HCT116 (cell line): ENCODE measurements around the gene UFSP2. TPM values are rescaled to one million over a fixed set of nuclear protein-coding genes. Genes with fewer than 3 reads are reported as not detected.

ENCODE experiments used
- ATAC-seq: fragments of 200-7000 bp; cut with Tn5 transposase; 2 replicates; pipeline ENCODE4 v1.9.1; 2020; ENCODE audit warnings: mild to moderate bottlenecking, moderate library complexity
- BruUV-seq: library from RNA; stranded (reverse); fragments of 400-500 nt; replicated peaks from 2 replicates; lab custom pipeline; 2021; lab: Mats Ljungman, UMichigan
- CTCF ChIA-PET: fragments of 300-600 bp; sonication (Branson Sonifier 250); formaldehyde crosslinking; loops from one replicate; lab custom pipeline; 2021; ENCODE audit warnings: antibody characterized with exemption; lab: Charles Lee
- POLR2A ChIA-PET: fragments of 300-600, 350-600 bp; sonication (Branson Sonifier 250); formaldehyde crosslinking; loops from one replicate; lab custom pipeline; 2021; ENCODE audit warnings: antibody characterized with exemption; lab: Charles Lee
- RAD21 ChIA-PET, 2 experiments: fragments of 300-600 bp; sonication (Branson Sonifier 250); formaldehyde crosslinking; loops; one replicate each; lab custom pipeline; 2023; ENCODE audit warnings: low total read pairs in 2 of 2; ENCODE audit not compliant: uncharacterized antibody in 2 of 2, unreplicated experiment in 2 of 2, low non-redundant PET in 1 of 2; lab: Charles Lee
- DNase-seq: peaks from one replicate; pipeline ENCODE4 v3.0.0-alpha.2; 2010; ENCODE audit warnings: low read depth, low spot score
- H2AFZ ChIP-seq: fragments of 200-600 bp; shearing (Covaris generic), sonication (generic); 2 replicates; pipeline ENCODE4 v1.6.1; 2017; ENCODE audit warnings: low read depth, mixed run types, mixed read lengths, antibody characterized with exemption, low read length; ENCODE audit not compliant: poor library complexity, severe bottlenecking
- H3K27ac ChIP-seq: 2 replicates; pipeline ENCODE4 v1.5.1; 2012; ENCODE audit warnings: low read depth, low read length
- H3K27me3 ChIP-seq: fragments of 200-600 bp; sonication (generic); 2 replicates; pipeline ENCODE4 v1.6.1; 2016; ENCODE audit warnings: mixed run types, low read length, mixed read lengths; ENCODE audit not compliant: insufficient read depth
- H3K36me3 ChIP-seq, 2 experiments: fragments of 200-500 bp in 1 of 2; fragments of 200-600 bp in 1 of 2; sonication (Bioruptor generic) in 1 of 2; sonication (generic) in 1 of 2; 2 replicates each; pipeline versions ENCODE4 v1.5.1 to v1.6.1; 2014 to 2016; ENCODE audit warnings: low read length in 2 of 2, inconsistent platforms in 1 of 2, mixed read lengths in 1 of 2, mixed run types in 1 of 2; ENCODE audit not compliant: insufficient read depth in 2 of 2, control insufficient read depth in 1 of 2
- H3K4me1 ChIP-seq, 2 experiments: fragments of 200-600 bp in 1 of 2; sonication (generic) in 1 of 2; 2 replicates each; pipeline versions ENCODE4 v1.5.1 to v1.6.1; 2012 to 2017; ENCODE audit warnings: low read length in 2 of 2, inconsistent platforms in 1 of 2, mild to moderate bottlenecking in 1 of 2, mixed read lengths in 1 of 2, mixed run types in 1 of 2, moderate library complexity in 1 of 2; ENCODE audit not compliant: insufficient read depth in 2 of 2, control insufficient read depth in 1 of 2
- H3K4me2 ChIP-seq: fragments of 200-600 bp; sonication (generic); 2 replicates; pipeline ENCODE4 v1.6.1; 2017; ENCODE audit warnings: mixed run types, low read length, mixed read lengths
- H3K4me3 ChIP-seq, 2 experiments: fragments of 200-600 bp in 1 of 2; sonication (generic) in 1 of 2; replicated peaks in 1 of 2; 2 replicates each; pipeline ENCODE4 v1.5.1; 2011 to 2016; ENCODE audit warnings: low read length in 2 of 2, control low read depth in 1 of 2, low read depth in 1 of 2, mild to moderate bottlenecking in 1 of 2, mixed read lengths in 1 of 2, mixed run types in 1 of 2
- H3K79me2 ChIP-seq: fragments of 200-600 bp; sonication (generic); 2 replicates; pipeline ENCODE4 v1.6.1; 2017; ENCODE audit warnings: mild to moderate bottlenecking, mixed run types, low read length, moderate library complexity, mixed read lengths; ENCODE audit not compliant: insufficient read depth
- H3K9ac ChIP-seq: fragments of 200-600 bp; sonication (generic); 2 replicates; pipeline ENCODE4 v1.6.1; 2016; ENCODE audit warnings: low read length, mixed read lengths
- H3K9me2 ChIP-seq: fragments of 200-600 bp; sonication (generic), shearing (Covaris generic); 2 replicates; pipeline ENCODE4 v1.6.1; 2017; ENCODE audit warnings: mixed run types, mild to moderate bottlenecking, moderate library complexity; ENCODE audit not compliant: insufficient read depth
- H3K9me3 ChIP-seq, 2 experiments: fragments of 200-500 bp in 1 of 2; fragments of 200-600 bp in 1 of 2; sonication (Bioruptor generic) in 1 of 2; sonication (generic) in 1 of 2; 2 replicates each; pipeline ENCODE4 v1.6.1; 2014 to 2017; ENCODE audit warnings: low read length in 2 of 2, mixed read lengths in 2 of 2, inconsistent platforms in 1 of 2, low read depth in 1 of 2, mild to moderate bottlenecking in 1 of 2, mixed run types in 1 of 2, moderate library complexity in 1 of 2; ENCODE audit not compliant: control insufficient read depth in 1 of 2, insufficient read depth in 1 of 2
- H4K20me1 ChIP-seq: fragments of 200-600 bp; sonication (generic), shearing (Covaris generic); 2 replicates; pipeline ENCODE4 v1.6.1; 2017; ENCODE audit warnings: mixed run types, mild to moderate bottlenecking, moderate library complexity; ENCODE audit not compliant: insufficient read depth
- ATF3 ChIP-seq: IDR thresholded peaks from 2 replicates; pipeline ENCODE4 v1.6.1; 2012
- CBX3 ChIP-seq: IDR thresholded peaks from 2 replicates; pipeline ENCODE4 v1.6.1; 2012; ENCODE audit warnings: low read depth
- CEBPB ChIP-seq: IDR thresholded peaks from 2 replicates; pipeline ENCODE4 v1.6.1; 2012; ENCODE audit warnings: low read depth
- ELF1 ChIP-seq: IDR thresholded peaks from 2 replicates; pipeline ENCODE4 v1.6.1; 2012; ENCODE audit warnings: low read depth, borderline replicate concordance
- EZH2 ChIP-seq: fragments of 200-600 bp; sonication (generic); IDR thresholded peaks from 2 replicates; pipeline ENCODE4 v1.6.1; 2017; ENCODE audit warnings: antibody characterized with exemption, mixed run types
- EZH2phosphoT487 ChIP-seq: fragments of 200-600 bp; IDR thresholded peaks from 2 replicates; pipeline ENCODE4 v1.6.1; 2018; ENCODE audit warnings: antibody characterized with exemption, borderline replicate concordance
- MAX ChIP-seq: IDR thresholded peaks from 2 replicates; pipeline ENCODE4 v1.6.1; 2012
- POLR2A ChIP-seq: IDR thresholded peaks from 2 replicates; pipeline ENCODE4 v1.7.0; 2011; ENCODE audit warnings: borderline replicate concordance; ENCODE audit not compliant: insufficient read depth, insufficient read length; ENCODE audit errors: extremely low read depth
- POLR2AphosphoS5 ChIP-seq: IDR thresholded peaks from 2 replicates; pipeline ENCODE4 v1.6.1; 2011; ENCODE audit warnings: mild to moderate bottlenecking, low read depth, low read length, moderate library complexity
- RAD21 ChIP-seq: IDR thresholded peaks from 2 replicates; pipeline ENCODE4 v1.6.1; 2012; ENCODE audit warnings: low read depth, mild to moderate bottlenecking
- REST ChIP-seq: IDR thresholded peaks from 2 replicates; pipeline ENCODE4 v1.6.1; 2012; ENCODE audit warnings: low read depth
- SIN3A ChIP-seq: IDR thresholded peaks from 2 replicates; pipeline ENCODE4 v1.6.1; 2012; ENCODE audit warnings: low read depth
- SP1 ChIP-seq: IDR thresholded peaks from 2 replicates; pipeline ENCODE4 v1.6.1; 2012; ENCODE audit warnings: low read depth
- SRF ChIP-seq: IDR thresholded peaks from 2 replicates; pipeline ENCODE4 v1.6.1; 2012; ENCODE audit warnings: low read depth
- TCF7L2 ChIP-seq: IDR thresholded peaks from 2 replicates; pipeline ENCODE4 v1.7.0; 2011; ENCODE audit warnings: borderline replicate concordance, inconsistent platforms; ENCODE audit not compliant: insufficient read depth, insufficient read length; ENCODE audit errors: extremely low read depth
- YY1 ChIP-seq: IDR thresholded peaks from 2 replicates; pipeline ENCODE4 v1.6.1; 2011; ENCODE audit warnings: low read length, low read depth, moderate library complexity, mild to moderate bottlenecking; ENCODE audit not compliant: insufficient replicate concordance; ENCODE audit errors: extremely low read depth
- ZBTB33 ChIP-seq: IDR thresholded peaks from 2 replicates; pipeline ENCODE4 v1.6.1; 2011; ENCODE audit warnings: mild to moderate bottlenecking, low read length, moderate library complexity; ENCODE audit not compliant: insufficient replicate concordance; ENCODE audit errors: extremely low read depth
- ZFX ChIP-seq: fragments of 450-650 bp; IDR thresholded peaks from 2 replicates; pipeline ENCODE4 v1.6.1; 2017
- intact Hi-C: fragments of 100-400 bp; cut with micrococcal nuclease; formaldehyde crosslinking; loops from 2 replicates; pipeline ENCODE4 v1.10.0; 2022
- total RNA-seq: library from RNA; stranded (reverse); gene quantifications from one replicate; pipeline ENCODE4 v1.2.1, GENCODE V29; 2021; ENCODE audit not compliant: unreplicated experiment

The UFSP2 gene
- total RNA-seq, 1 experiment from 2014 or later, result 29.4 TPM

GRCh38 chr4:185404031-185404430 is 21.7 kb downstream of the UFSP2 start:
- DNase-seq (no peak), ATAC-seq (no peak)
- no TSS peak for BruUV-seq
- RAD21 ChIA-PET, result interaction anchor here in 1 of 2 experiments (0.6 kb wide), 1 partner anchor 218 kb away, joined by 5 read pairs; no protein-coding TSS in a partner anchor
- H3K4me1 ChIP-seq, result no peaks in the 10 kb centered on the region
- no peaks in the 10 kb centered on the region for H3K9me2 ChIP-seq
- H3K79me2 ChIP-seq, result no peaks in the 10 kb centered on the region
- H4K20me1 ChIP-seq, result no peaks in the 10 kb centered on the region
- H3K4me2 ChIP-seq, result no peak overlapping the region
- H3K9me3 ChIP-seq, result no peaks in the 10 kb centered on the region
- H3K36me3 ChIP-seq, result peaks cover 7 to 12% of the 10 kb centered on the region in 2 experiments; a peak in 2 of 4 replicates
- no peak overlapping the region for H3K27ac ChIP-seq
- no peak overlapping the region for H3K9ac ChIP-seq
- CTCF ChIA-PET, result no interaction called here
- POLR2A ChIA-PET, result interaction anchor here (1.7 kb wide), 1 partner anchor 9 kb away, joined by 3 read pairs; the partner anchor contains the start of gene LRP2BP
- H2AFZ ChIP-seq, result no peak overlapping the region
- intact Hi-C loops, result no loop called here
- no peak for TF ChIP-seq POLR2AphosphoS5
- TF ChIP-seq RAD21, result no peak
- no peak for TF ChIP-seq YY1
- no peak for TF ChIP-seq CEBPB
- TF ChIP-seq ELF1, result no peak
- no peak for TF ChIP-seq SIN3A
- TF ChIP-seq ATF3, result no peak
- TF ChIP-seq ZBTB33, result no peak
- no peak for TF ChIP-seq MAX
- no peak for TF ChIP-seq EZH2phosphoT487
- no peak for TF ChIP-seq POLR2A
- no peak for TF ChIP-seq SRF
- TF ChIP-seq TCF7L2, result no peak
- no peak for TF ChIP-seq REST
- no peak for TF ChIP-seq SP1
- TF ChIP-seq CBX3, result no peak
- TF ChIP-seq ZFX, result no peak
- TF ChIP-seq EZH2, result no peak
- H3K4me3 ChIP-seq, result no peak overlapping the region
- no peaks in the 10 kb centered on the region for H3K27me3 ChIP-seq
